Mesendoderm (in vitro differentiated cells): ENCODE measurements around the gene LPIN1.
A peak's percentile ranks its signal among the peaks of the same experiment; 100 is the strongest.

Experiments used
- DNase-seq: peaks from one replicate; pipeline ENCODE4 v3.0.0; 2013
- H2AK5ac ChIP-seq: 2 replicates; pipeline ENCODE4 v1.6.1; 2013; ENCODE audit warnings: low read length, inconsistent platforms
- H2BK120ac ChIP-seq: 2 replicates; pipeline ENCODE4 v1.6.1; 2013; ENCODE audit warnings: low read depth, mild to moderate bottlenecking, low read length, moderate library complexity, mixed read lengths
- H2BK15ac ChIP-seq: replicated peaks from 2 replicates; pipeline ENCODE4 v1.6.1; 2013; ENCODE audit warnings: low read depth, mild to moderate bottlenecking, moderate library complexity
- H2BK5ac ChIP-seq: 2 replicates; pipeline ENCODE4 v1.6.1; 2013; ENCODE audit warnings: low read length, inconsistent platforms
- H3K18ac ChIP-seq: 2 replicates; pipeline ENCODE4 v1.6.1; 2013; ENCODE audit warnings: mild to moderate bottlenecking, low read length, mixed read lengths
- H3K23ac ChIP-seq: one replicate; pipeline ENCODE4 v1.6.1; 2013; ENCODE audit warnings: low read length
- H3K27ac ChIP-seq: 2 replicates; pipeline ENCODE4 v1.5.1; 2013; ENCODE audit warnings: low read depth, mild to moderate bottlenecking, inconsistent platforms, low read length, moderate library complexity
- H3K27me3 ChIP-seq: 2 replicates; pipeline ENCODE4 v1.6.1; 2013; ENCODE audit warnings: low read length, control low read depth, mild to moderate bottlenecking, inconsistent platforms; ENCODE audit not compliant: insufficient read depth, poor library complexity
- H3K36me3 ChIP-seq: 2 replicates; pipeline ENCODE4 v1.6.1; 2013; ENCODE audit warnings: low read length, inconsistent platforms; ENCODE audit not compliant: control insufficient read depth, insufficient read depth
- H3K4ac ChIP-seq: one replicate; pipeline ENCODE4 v1.6.1; 2013; ENCODE audit warnings: low read depth, mild to moderate bottlenecking, low read length, moderate library complexity
- H3K4me1 ChIP-seq: 2 replicates; pipeline ENCODE4 v1.6.1; 2013; ENCODE audit warnings: low read depth, low read length, inconsistent platforms; ENCODE audit not compliant: control insufficient read depth
- H3K4me2 ChIP-seq: 2 replicates; pipeline ENCODE4 v1.6.1; 2013; ENCODE audit warnings: low read length
- H3K4me3 ChIP-seq: 2 replicates; pipeline ENCODE4 v1.5.1; 2013; ENCODE audit warnings: mild to moderate bottlenecking, low read length
- H3K56ac ChIP-seq: one replicate; pipeline ENCODE4 v1.6.1; 2013; ENCODE audit warnings: low read length
- H3K79me1 ChIP-seq: 2 replicates; pipeline ENCODE4 v1.6.1; 2013; ENCODE audit warnings: low read length, inconsistent platforms
- H3K79me2 ChIP-seq: 2 replicates; pipeline ENCODE4 v1.6.1; 2013; ENCODE audit warnings: mild to moderate bottlenecking, low read length; ENCODE audit not compliant: control insufficient read depth, insufficient read depth
- H3K9ac ChIP-seq: 2 replicates; pipeline ENCODE4 v1.6.1; 2013; ENCODE audit warnings: low read length, inconsistent platforms
- H4K5ac ChIP-seq: one replicate; pipeline ENCODE4 v1.6.1; 2013; ENCODE audit warnings: low read length
- H4K8ac ChIP-seq: one replicate; pipeline ENCODE4 v1.6.1; 2013; ENCODE audit warnings: low read depth, mild to moderate bottlenecking, control low read depth, low read length, moderate library complexity
- WGBS: extraction: QIAGEN DNeasy Blood & Tissue Kit; methylation state at CpG from one replicate; pipeline ENCODE4 v1.1.7; 2013; ENCODE audit warnings: low lambda C conversion rate, missing lambda C conversion rate; ENCODE audit not compliant: insufficient coverage; ENCODE audit errors: extremely low coverage; 5-methylcytosine and 5-hydroxymethylcytosine counted together

The LPIN1 gene

DNA sequence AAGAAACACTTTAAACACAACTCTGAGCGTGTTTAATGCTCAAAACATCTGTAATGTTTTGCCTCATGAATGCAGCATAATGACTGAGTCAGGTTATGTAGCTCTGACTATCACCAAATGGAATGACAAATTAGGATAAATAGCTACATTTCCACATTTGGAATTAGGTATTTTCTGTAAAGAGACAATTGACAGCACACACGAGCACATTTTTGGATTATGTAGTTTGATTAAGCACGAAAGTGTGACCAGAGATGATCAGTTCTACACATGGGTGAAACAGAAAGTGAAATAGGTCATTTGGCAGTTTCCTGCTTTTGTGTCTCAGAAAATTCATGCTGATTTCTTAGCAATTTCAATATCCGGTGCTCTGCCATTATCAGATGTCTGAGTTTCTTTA is 29.0 kb downstream of the LPIN1 start:
- Histone ChIP-seq H3K9ac (no peak overlapping the region), H3K79me2 (no peaks in the 10 kb centered on the region), H2BK15ac (no peak overlapping the region), H3K36me3 (peaks cover 1% of the 10 kb centered on the region), H2BK5ac (no peak overlapping the region), H4K5ac (no peak overlapping the region), H3K23ac (no peak overlapping the region), H3K4me3 (no peak overlapping the region), H3K18ac (no peak overlapping the region), H3K27ac (no peak overlapping the region), H3K4me2 (no peak overlapping the region), H3K4me1 (no peaks in the 10 kb centered on the region), H3K4ac (no peak overlapping the region), H3K27me3 (no peaks in the 10 kb centered on the region), H3K79me1 (no peaks in the 10 kb centered on the region), H2BK120ac (no peak overlapping the region), H4K8ac (no peak overlapping the region), H3K56ac (no peak overlapping the region), H2AK5ac (no peak overlapping the region)
- DNase-seq: no peak
- WGBS: no CpG with 5 or more reads among the region's 4 CpGs

DNA sequence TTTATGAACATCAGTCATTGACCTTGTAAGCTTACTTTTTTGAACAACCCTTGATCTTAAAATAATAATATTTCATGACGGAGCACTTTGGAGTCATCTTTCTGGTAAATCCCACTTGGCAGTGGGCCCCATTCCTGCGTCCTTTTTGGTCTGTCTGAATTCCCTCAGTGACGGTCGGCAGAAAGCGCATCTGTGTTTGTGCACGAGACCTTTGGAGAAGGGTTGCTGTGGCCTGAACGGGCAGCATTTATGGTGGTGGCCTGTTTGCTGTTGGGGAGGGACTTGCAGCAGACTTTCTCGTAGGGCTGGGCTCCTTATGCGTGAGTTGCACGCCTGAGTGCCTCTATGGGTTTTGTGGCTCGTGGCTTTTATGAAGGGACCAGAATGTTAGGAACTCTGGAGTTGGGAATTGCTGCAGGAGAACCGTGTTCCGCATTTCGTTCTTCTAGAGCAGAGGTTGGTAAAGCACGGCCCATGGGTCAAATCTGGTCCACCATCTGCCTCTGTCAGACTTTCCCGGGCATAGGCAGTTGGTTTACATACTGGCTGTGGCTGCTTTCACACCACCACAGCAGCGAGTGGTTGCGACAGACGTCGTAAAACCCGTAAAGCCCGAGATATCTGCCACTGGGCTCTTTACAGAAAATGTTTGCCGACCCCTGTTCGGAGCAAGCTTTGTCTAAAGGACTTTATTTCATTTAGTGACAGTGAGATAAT is 30.8 kb downstream of the LPIN1 start:
- no peaks in the 10 kb centered on the region for H3K36me3 ChIP-seq
- no peak overlapping the region for H3K27ac ChIP-seq
- no peaks in the 10 kb centered on the region for H3K27me3 ChIP-seq
- no peak overlapping the region for H3K18ac ChIP-seq
- no CpG with 5 or more reads among the region's 24 CpGs for WGBS
- H2AK5ac ChIP-seq: no peak overlapping the region
- H4K5ac ChIP-seq: no peak overlapping the region
- H3K4me3 ChIP-seq: no peak overlapping the region
- H3K56ac ChIP-seq: no peak overlapping the region
- H3K4me1 ChIP-seq: no peaks in the 10 kb centered on the region
- no peak overlapping the region for H2BK120ac ChIP-seq
- no peak overlapping the region for H3K9ac ChIP-seq
- H3K4me2 ChIP-seq: no peak overlapping the region
- no peak overlapping the region for H3K4ac ChIP-seq
- H3K79me1 ChIP-seq: no peaks in the 10 kb centered on the region
- no peaks in the 10 kb centered on the region for H3K79me2 ChIP-seq
- H2BK5ac ChIP-seq: no peak overlapping the region
- no peak overlapping the region for H2BK15ac ChIP-seq
- DNase-seq: peak; percentile 31
- no peak overlapping the region for H3K23ac ChIP-seq
- H4K8ac ChIP-seq: no peak overlapping the region

DNA sequence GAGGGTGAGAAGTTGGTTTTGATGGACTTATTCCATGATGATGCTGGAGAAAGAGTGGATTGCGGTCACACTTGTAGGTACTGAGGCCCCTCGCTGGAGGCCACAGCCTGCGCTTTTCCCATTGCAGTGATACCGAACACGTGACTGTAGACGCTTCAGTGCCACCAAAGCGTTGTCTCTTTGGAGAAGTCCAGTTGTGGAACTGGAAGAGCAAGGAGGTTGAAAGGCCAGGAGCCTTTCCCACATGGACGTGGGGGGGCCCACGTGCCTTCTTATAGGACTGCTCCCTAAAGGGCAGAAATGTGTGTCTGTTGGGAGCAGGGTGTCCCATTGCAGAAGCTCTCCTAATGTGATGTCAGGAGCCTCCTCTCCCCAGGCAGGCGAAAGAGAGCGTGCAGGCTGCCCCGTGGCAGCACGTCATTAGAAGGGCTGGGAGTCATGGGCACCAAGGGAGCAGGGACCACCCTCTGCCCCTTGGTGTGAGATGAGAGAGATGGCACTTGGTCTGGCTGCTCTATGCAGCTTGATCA is 31.5 kb downstream of the LPIN1 start:
- Histone ChIP-seq H3K27me3 (no peaks in the 10 kb centered on the region), H4K8ac (no peak overlapping the region), H2AK5ac (no peak overlapping the region), H3K4me2 (no peak overlapping the region), H3K79me1 (no peaks in the 10 kb centered on the region), H2BK120ac (no peak overlapping the region), H2BK5ac (no peak overlapping the region), H3K4ac (no peak overlapping the region), H3K18ac (no peak overlapping the region), H3K9ac (no peak overlapping the region), H4K5ac (no peak overlapping the region), H3K4me1 (no peaks in the 10 kb centered on the region), H3K56ac (peak overlapping the region; percentile 3), H3K23ac (no peak overlapping the region), H3K79me2 (no peaks in the 10 kb centered on the region), H3K27ac (no peak overlapping the region), H2BK15ac (no peak overlapping the region), H3K36me3 (no peaks in the 10 kb centered on the region), H3K4me3 (no peak overlapping the region)
- DNase-seq: no peak
- WGBS: no CpG with 5 or more reads among the region's 13 CpGs

DNA sequence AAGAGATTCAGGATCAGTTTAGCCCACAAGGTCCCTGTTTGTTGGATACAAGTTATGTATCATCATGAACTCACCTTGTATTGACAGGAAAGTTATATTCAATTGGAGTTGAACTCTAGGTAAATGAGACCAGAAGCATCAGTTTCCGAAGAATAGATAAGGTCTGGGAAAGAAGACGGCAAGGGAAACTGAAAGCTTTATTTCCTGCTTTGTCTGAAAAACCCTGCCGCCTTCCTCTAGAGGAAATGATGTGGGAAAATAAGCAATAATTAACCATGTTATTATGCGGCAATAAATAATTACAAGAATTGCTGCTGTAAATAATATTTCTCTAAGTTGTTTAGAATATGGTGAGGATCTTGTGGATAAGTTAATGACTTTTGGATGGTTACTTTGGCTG is 32.0 kb downstream of the LPIN1 start:
- DNase-seq: no peak
- Histone ChIP-seq H3K4me1 (no peaks in the 10 kb centered on the region), H3K27ac (no peak overlapping the region), H2BK120ac (no peak overlapping the region), H3K23ac (no peak overlapping the region), H2AK5ac (no peak overlapping the region), H3K79me2 (no peaks in the 10 kb centered on the region), H3K9ac (no peak overlapping the region), H3K18ac (no peak overlapping the region), H2BK5ac (no peak overlapping the region), H3K27me3 (no peaks in the 10 kb centered on the region), H3K36me3 (no peaks in the 10 kb centered on the region), H3K4me2 (no peak overlapping the region), H3K79me1 (no peaks in the 10 kb centered on the region), H3K4ac (no peak overlapping the region), H4K5ac (no peak overlapping the region), H4K8ac (no peak overlapping the region), H3K4me3 (no peak overlapping the region), H2BK15ac (no peak overlapping the region), H3K56ac (peak overlapping the region; percentile 3)
- WGBS: 100% methylated on average over 1 of the region's 4 CpGs

DNA sequence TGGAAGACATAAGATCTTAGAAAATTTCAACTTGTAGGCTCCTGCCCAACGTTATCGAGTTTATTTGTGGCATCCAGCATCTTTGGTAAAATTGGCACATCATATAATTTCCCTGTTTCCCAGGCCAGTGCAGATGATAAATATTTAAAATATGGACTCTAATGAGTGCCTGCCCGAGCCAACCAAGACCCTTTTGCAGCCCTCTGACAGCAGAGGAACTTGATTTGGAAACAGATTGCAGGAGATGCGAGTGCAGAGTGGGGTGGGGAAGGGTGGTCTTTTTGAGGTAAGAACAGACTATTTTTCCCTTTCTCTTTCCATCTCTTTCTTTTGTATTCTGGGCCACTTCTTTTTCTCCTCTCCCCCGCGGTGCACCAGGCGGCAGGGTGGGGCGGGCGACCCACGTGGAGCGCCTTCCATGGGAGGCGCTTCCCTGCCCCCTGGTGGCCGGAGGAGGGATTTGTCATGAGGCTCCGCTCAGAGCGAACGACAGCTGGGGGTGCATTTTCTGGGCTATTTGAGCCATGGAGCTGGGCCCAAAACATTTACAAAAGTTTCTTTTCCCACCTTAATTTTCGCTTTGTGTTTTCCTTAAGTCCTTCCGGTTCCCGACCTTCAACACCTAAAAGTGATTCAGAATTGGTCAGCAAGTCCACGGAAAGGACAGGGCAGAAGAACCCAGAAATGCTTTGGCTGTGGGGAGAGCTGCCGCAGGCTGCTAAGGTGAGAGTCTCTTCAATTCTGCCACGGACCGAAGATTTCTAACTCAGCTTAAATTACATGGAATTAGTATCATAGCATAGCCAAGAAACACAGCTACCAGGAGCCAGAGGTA is 32.7 kb downstream of the LPIN1 start:
- no peak overlapping the region for H2BK5ac ChIP-seq
- no peaks in the 10 kb centered on the region for H3K4me1 ChIP-seq
- WGBS: no CpG with 5 or more reads among the region's 23 CpGs
- no peak overlapping the region for H3K4me2 ChIP-seq
- H3K4me3 ChIP-seq: no peak overlapping the region
- H3K4ac ChIP-seq: no peak overlapping the region
- peak overlapping the region; percentile 54 for H3K56ac ChIP-seq
- no peak overlapping the region for H2AK5ac ChIP-seq
- H4K5ac ChIP-seq: no peak overlapping the region
- H3K36me3 ChIP-seq: no peaks in the 10 kb centered on the region
- H2BK15ac ChIP-seq: no peak overlapping the region
- H3K23ac ChIP-seq: no peak overlapping the region
- H3K79me1 ChIP-seq: no peaks in the 10 kb centered on the region
- DNase-seq: peak; percentile 72
- H3K79me2 ChIP-seq: no peaks in the 10 kb centered on the region
- no peaks in the 10 kb centered on the region for H3K27me3 ChIP-seq
- peak overlapping the region; percentile 33 for H3K9ac ChIP-seq
- no peak overlapping the region for H2BK120ac ChIP-seq
- H4K8ac ChIP-seq: no peak overlapping the region
- H3K18ac ChIP-seq: no peak overlapping the region
- H3K27ac ChIP-seq: no peak overlapping the region
